Measurements from ENCODE around the gene CXCL17. TPM values are rescaled to one million over a fixed set of nuclear protein-coding genes. Genes with fewer than 3 reads are reported as not detected.

The CXCL17 gene
- total and polyA plus RNA-seq, 7 experiments from 2014 or later: 0.30 TPM; not detected in 6

DNA sequence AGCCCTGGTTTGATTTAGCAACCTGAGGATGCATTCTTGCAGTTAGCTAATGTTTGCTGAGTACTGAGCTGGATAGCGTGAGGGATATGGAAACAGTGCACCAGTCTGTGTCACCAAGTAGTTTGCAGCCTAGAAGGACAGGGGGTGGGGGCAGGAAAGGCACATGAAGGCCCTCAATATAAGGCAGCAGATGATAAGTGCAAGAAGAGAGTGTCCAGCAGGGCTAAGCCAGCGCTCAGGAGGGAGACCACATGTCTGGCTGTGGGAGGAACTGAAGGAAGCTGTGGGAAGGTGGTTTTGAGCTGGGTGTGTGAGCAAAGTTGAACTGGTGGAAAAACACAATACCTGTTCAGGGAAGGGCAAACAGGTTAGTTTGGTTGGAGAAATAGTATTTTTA, 1.7 kb downstream of the CXCL17 start:
- H3K4me3 Mint-ChIP-seq: peak overlapping the region in 8 of 10 donors; percentile 4 to 69 (median 43)
- H3K27me3 Mint-ChIP-seq: peaks cover 0 to 6% (median 0%) of the 10 kb centered on the region in 5 donors
- H3K9me3 ChIP-seq (ENCODE audit: control insufficient read depth in 2 of 3, low read length in 3 of 3): no peaks in the 10 kb centered on the region
- H3K9me3 Mint-ChIP-seq: no peaks in the 10 kb centered on the region
- peak; percentile 3 for ATAC-seq
- DNase-seq: no peak
- H3K4me3 ChIP-seq (ENCODE audit: low read length): no peak overlapping the region
- peak overlapping the region; percentile 2 to 82 (median 40) for H3K27ac Mint-ChIP-seq
- ChIA-PET POLR2A (interaction anchor here (1.1 to 1.2 kb wide), 2 partner anchors 18 to 81 kb away, joined by 3 to 4 read pairs; no protein-coding TSS in a partner anchor), CTCF (interaction anchor here (0.7 to 2.9 kb wide), 15 partner anchors 9 to 318 kb away, joined by 3 to 30 read pairs (median 4); partner anchors contain the start of genes CEACAM1 and POU2F2)
- H3K27ac ChIP-seq (ENCODE audit: low read depth, low read length): no peak overlapping the region
- H3K36me3 Mint-ChIP-seq: no peaks in the 10 kb centered on the region
- peaks cover 13 to 16% of the 10 kb centered on the region in 2 donors for H3K4me1 ChIP-seq (ENCODE audit: control insufficient read depth in 2 of 2, insufficient read depth in 2 of 2, low read length in 2 of 2)
- peaks cover 20 to 34% (median 31%) of the 10 kb centered on the region in 7 donors for H3K4me1 Mint-ChIP-seq
- intact Hi-C loops (cut with micrococcal nuclease): loop anchor here (2.0 to 5.0 kb wide), 2 partner anchors 54 to 334 kb away; no protein-coding TSS in a partner anchor
- no peaks in the 10 kb centered on the region for H3K36me3 ChIP-seq (ENCODE audit: control insufficient read depth in 2 of 3, insufficient read depth in 3 of 3, low read length in 3 of 3)
- H3K27me3 ChIP-seq (ENCODE audit: control insufficient read depth in 2 of 2, insufficient read depth in 2 of 2, low read length in 2 of 2): no peaks in the 10 kb centered on the region

DNA sequence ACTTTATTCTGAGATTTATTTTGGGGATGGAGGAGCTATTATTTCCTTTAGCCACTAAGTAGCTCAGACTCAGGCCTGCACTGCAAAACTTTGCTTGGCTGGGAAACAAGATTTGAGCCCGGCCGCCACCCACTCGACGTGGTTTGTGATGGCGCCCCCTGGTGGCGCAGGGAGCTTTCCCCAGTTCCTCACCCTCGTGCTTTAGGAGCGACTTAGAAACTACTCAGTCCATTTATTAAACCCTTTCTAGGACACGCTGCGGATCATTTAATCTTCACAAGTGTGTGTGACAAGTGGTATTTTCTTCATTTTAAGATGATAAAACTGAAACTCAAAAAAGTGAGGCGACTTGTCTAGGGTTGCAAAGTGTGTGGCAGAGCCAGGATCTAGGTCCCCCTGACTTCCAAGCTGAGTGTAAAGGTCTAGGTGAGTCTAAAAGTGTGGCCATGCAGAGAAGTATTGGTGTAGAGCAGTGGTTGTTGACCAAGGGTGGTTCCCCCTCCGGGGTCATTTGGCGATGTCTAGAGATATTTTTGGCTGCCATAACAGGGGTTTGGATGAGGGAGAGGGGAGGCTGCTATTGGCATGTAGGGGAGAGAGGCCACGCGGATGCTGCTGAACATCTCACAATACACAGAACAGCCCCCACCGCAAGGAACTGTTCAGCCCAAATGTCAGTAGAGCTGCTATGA, 2.2 kb downstream of the CXCL17 start:
- peaks cover 20 to 34% (median 31%) of the 10 kb centered on the region in 7 donors for H3K4me1 Mint-ChIP-seq
- CTCF ChIA-PET: interaction anchor here (1.1 to 2.9 kb wide), 12 partner anchors 10 to 317 kb away, joined by 3 to 30 read pairs (median 5); partner anchors contain the start of genes CEACAM1 and POU2F2

DNA sequence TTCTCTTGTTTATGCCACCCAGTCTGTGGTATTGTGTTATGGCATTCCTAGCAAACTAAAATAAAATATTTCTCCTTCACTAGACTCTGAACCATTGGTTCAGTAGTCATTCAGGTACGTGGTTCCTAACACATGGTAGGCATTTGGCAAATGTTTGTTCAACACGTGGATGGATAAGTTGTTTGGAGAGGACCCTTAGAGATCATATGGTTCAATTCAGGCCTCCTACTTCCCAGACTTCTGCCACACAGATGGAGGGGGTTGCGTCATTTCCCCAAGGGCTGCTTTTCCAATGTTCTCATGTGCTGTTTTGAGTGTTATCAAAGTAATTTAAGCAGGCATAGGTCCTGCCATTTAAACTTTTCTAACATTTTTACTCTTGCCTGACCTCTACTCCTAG, 6.7 kb downstream of the CXCL17 start:
- peaks cover 14 to 25% (median 20%) of the 10 kb centered on the region in 7 donors for H3K4me1 Mint-ChIP-seq
- ATAC-seq: no peak
- Histone ChIP-seq H3K36me3 (ENCODE audit: control insufficient read depth in 2 of 3, insufficient read depth in 3 of 3, low read length in 3 of 3) (no peaks in the 10 kb centered on the region), H3K4me3 (ENCODE audit: low read length) (no peak overlapping the region), H3K9me3 (ENCODE audit: control insufficient read depth in 2 of 3, low read length in 3 of 3) (no peaks in the 10 kb centered on the region), H3K27ac (ENCODE audit: low read depth, low read length) (no peak overlapping the region), H3K27me3 (ENCODE audit: control insufficient read depth in 2 of 2, insufficient read depth in 2 of 2, low read length in 2 of 2) (no peaks in the 10 kb centered on the region), H3K4me1 (ENCODE audit: control insufficient read depth in 2 of 2, insufficient read depth in 2 of 2, low read length in 2 of 2) (peaks cover 9% of the 10 kb centered on the region in 2 donors)
- no peak overlapping the region for H3K27ac Mint-ChIP-seq
- ChIA-PET CTCF (interaction anchor here (8.9 kb wide), 1 partner anchor 15 kb away, joined by 94 read pairs; no protein-coding TSS in a partner anchor), POLR2A (no interaction called here)
- peaks cover 0 to 4% (median 0%) of the 10 kb centered on the region in 5 donors for H3K27me3 Mint-ChIP-seq
- no peak overlapping the region for H3K4me3 Mint-ChIP-seq
- H3K9me3 Mint-ChIP-seq: no peaks in the 10 kb centered on the region
- no peaks in the 10 kb centered on the region for H3K36me3 Mint-ChIP-seq
- intact Hi-C loops (cut with micrococcal nuclease): loop anchor here in 1 of 2 donors (5.0 kb wide), 1 partner anchor 34 kb away; no protein-coding TSS in a partner anchor
- no peak for DNase-seq

More for the DNA sequence above, 2.2 kb downstream of the CXCL17 start:
- peaks cover 13 to 16% of the 10 kb centered on the region in 2 donors for H3K4me1 ChIP-seq (ENCODE audit: control insufficient read depth in 2 of 2, insufficient read depth in 2 of 2, low read length in 2 of 2)
- Mint-ChIP-seq H3K9me3 (no peaks in the 10 kb centered on the region), H3K27me3 (peaks cover 0 to 7% (median 0%) of the 10 kb centered on the region in 5 donors), H3K36me3 (no peaks in the 10 kb centered on the region), H3K4me3 (peak overlapping the region in 7 of 10 donors; percentile 24 to 69 (median 47)), H3K27ac (peak overlapping the region in 8 of 9 donors; percentile 2 to 53 (median 25))
- no peak overlapping the region for H3K4me3 ChIP-seq (ENCODE audit: low read length)
- H3K27me3 ChIP-seq (ENCODE audit: control insufficient read depth in 2 of 2, insufficient read depth in 2 of 2, low read length in 2 of 2): no peaks in the 10 kb centered on the region
- no peaks in the 10 kb centered on the region for H3K36me3 ChIP-seq (ENCODE audit: control insufficient read depth in 2 of 3, insufficient read depth in 3 of 3, low read length in 3 of 3)
- peak; percentile 51 to 84 (median 76) for DNase-seq
- no peak overlapping the region for H3K27ac ChIP-seq (ENCODE audit: low read depth, low read length)
- POLR2A ChIA-PET: interaction anchor here (1.1 to 1.2 kb wide), 2 partner anchors 17 to 82 kb away, joined by 3 to 4 read pairs; no protein-coding TSS in a partner anchor
- intact Hi-C loops (cut with micrococcal nuclease): loop anchor here (1.0 to 5.0 kb wide), 6 partner anchors 10 to 333 kb away; no protein-coding TSS in a partner anchor
- ATAC-seq: peak; percentile 75
- H3K9me3 ChIP-seq (ENCODE audit: control insufficient read depth in 2 of 3, low read length in 3 of 3): no peaks in the 10 kb centered on the region

DNA sequence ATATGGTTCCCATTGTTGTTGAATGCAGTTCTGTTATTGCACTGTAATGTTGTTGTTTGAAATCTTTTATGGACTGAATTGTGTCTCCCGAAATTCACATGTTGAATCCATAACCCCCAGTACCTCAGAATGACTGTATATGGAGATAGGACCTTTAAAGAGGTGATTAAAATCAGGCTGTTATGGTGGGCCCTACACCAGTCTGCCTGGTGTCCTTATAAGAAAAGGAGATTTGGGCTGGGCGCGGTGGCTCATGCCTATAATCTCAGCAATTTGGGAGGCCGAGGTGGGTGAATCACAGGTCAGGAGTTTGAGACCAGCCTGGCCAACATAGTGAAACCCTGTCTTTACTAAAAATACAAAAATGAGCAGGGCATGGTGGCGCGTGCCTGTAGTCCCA, 7.4 kb downstream of the CXCL17 start:
- ATAC-seq (no peak), DNase-seq (no peak)
- no peaks in the 10 kb centered on the region for H3K9me3 ChIP-seq (ENCODE audit: control insufficient read depth in 2 of 3, low read length in 3 of 3)
- POLR2A ChIA-PET: no interaction called here
- H3K4me1 ChIP-seq (ENCODE audit: control insufficient read depth in 2 of 2, insufficient read depth in 2 of 2, low read length in 2 of 2): peaks cover 2% of the 10 kb centered on the region in 2 donors
- H3K27ac ChIP-seq (ENCODE audit: low read depth, low read length): no peak overlapping the region
- Mint-ChIP-seq H3K27me3 (peaks cover 0 to 4% (median 0%) of the 10 kb centered on the region in 5 donors), H3K27ac (no peak overlapping the region), H3K4me3 (no peak overlapping the region), H3K36me3 (no peaks in the 10 kb centered on the region), H3K9me3 (no peaks in the 10 kb centered on the region), H3K4me1 (peaks cover 7 to 18% (median 13%) of the 10 kb centered on the region in 7 donors)
- no peak overlapping the region for H3K4me3 ChIP-seq (ENCODE audit: low read length)
- H3K36me3 ChIP-seq (ENCODE audit: control insufficient read depth in 2 of 3, insufficient read depth in 3 of 3, low read length in 3 of 3): no peaks in the 10 kb centered on the region
- intact Hi-C loops (cut with micrococcal nuclease): loop anchor here in 1 of 2 donors (5.0 kb wide), 1 partner anchor 33 kb away; no protein-coding TSS in a partner anchor
- CTCF ChIA-PET: interaction anchor here (0.6 to 8.9 kb wide), 2 partner anchors 14 to 326 kb away, joined by 3 to 94 read pairs; no protein-coding TSS in a partner anchor
- H3K27me3 ChIP-seq (ENCODE audit: control insufficient read depth in 2 of 2, insufficient read depth in 2 of 2, low read length in 2 of 2): no peaks in the 10 kb centered on the region

DNA sequence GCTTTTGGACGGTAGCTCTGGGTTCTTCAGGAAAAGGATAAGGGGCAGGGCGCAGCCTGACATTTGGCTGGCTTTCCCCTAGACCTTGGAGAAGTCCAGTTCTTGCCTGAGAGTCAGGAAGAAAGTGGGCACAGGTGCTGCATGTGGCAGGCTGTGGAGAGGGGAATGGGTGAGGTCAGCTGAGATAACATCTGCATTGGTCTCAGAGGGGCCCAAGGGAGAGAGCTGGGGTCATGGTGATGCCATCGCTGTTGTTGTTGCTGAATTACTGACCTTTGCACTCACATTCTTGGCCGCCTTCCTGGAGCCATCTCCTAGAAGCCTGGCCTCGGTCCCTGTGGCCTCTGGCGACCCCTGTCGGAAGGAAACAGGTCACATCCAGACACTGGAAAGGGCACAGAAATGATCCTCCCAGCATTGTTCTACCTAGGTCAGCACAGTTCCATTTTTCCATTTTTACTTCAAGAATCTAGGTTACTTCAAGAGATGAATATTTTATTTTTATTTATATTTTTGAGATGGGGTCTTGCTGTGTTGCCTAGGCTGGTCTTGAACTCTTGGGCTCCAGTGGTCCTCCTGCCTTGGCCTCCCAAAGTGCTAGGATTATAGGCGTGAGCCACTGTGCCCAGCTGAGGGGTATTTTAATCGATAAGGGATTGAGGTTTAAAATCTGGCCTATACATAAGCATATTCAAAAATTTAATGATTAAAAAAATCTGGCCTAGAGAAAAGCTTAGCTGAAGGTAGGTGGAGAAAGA, 9.1 kb downstream of the CXCL17 start:
- CTCF ChIA-PET: interaction anchor here (0.6 to 8.9 kb wide), 6 partner anchors 9 to 228 kb away, joined by 3 to 94 read pairs (median 4); partner anchors contain the start of genes CEACAM1 and CXCL17
- ATAC-seq (peak; percentile 64), DNase-seq (peak in 7 of 9 donors; percentile 41 to 62 (median 56))
- Histone ChIP-seq H3K36me3 (ENCODE audit: control insufficient read depth in 2 of 3, insufficient read depth in 3 of 3, low read length in 3 of 3) (no peaks in the 10 kb centered on the region), H3K27me3 (ENCODE audit: control insufficient read depth in 2 of 2, insufficient read depth in 2 of 2, low read length in 2 of 2) (no peaks in the 10 kb centered on the region), H3K9me3 (ENCODE audit: control insufficient read depth in 2 of 3, low read length in 3 of 3) (no peaks in the 10 kb centered on the region), H3K27ac (ENCODE audit: low read depth, low read length) (no peak overlapping the region), H3K4me1 (ENCODE audit: control insufficient read depth in 2 of 2, insufficient read depth in 2 of 2, low read length in 2 of 2) (no peaks in the 10 kb centered on the region), H3K4me3 (ENCODE audit: low read length) (no peak overlapping the region)
- H3K27ac Mint-ChIP-seq: peak overlapping the region in 1 of 9 donors; percentile 5
- peaks cover 4 to 10% (median 6%) of the 10 kb centered on the region in 7 donors for H3K4me1 Mint-ChIP-seq
- H3K4me3 Mint-ChIP-seq: no peak overlapping the region
- intact Hi-C loops (cut with micrococcal nuclease): loop anchor here (1.0 to 2.0 kb wide), 5 partner anchors 10 to 325 kb away; partner anchors contain the start of gene POU2F2 (in 1 of the 2)
- H3K36me3 Mint-ChIP-seq: no peaks in the 10 kb centered on the region
- POLR2A ChIA-PET: interaction anchor here (0.9 to 1.0 kb wide), 2 partner anchors 10 to 13 kb away, joined by 3 to 5 read pairs; no protein-coding TSS in a partner anchor
- H3K27me3 Mint-ChIP-seq: peaks cover 0 to 4% (median 0%) of the 10 kb centered on the region in 5 donors
- H3K9me3 Mint-ChIP-seq: no peaks in the 10 kb centered on the region

DNA sequence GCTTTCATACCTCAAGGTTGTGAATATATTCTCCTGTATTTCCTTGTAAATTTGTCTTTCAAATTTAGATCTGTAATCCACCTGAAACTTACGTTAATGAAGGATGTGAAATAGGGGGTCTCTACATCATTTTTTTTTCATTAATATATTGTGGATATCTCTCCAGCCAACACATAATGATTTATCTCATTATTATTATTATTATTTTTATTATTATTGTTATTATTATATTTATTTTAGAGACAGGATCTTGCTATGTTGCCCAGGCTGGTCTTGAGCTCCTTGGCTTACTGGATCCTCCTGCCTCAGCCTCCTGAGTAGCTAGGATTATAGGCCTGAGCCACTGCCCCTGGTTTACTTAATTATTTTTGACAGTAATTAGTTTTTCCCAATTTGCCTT, 11.3 kb downstream of the CXCL17 start:
- Histone ChIP-seq H3K9me3 (ENCODE audit: control insufficient read depth in 2 of 3, low read length in 3 of 3) (no peaks in the 10 kb centered on the region), H3K4me3 (ENCODE audit: low read length) (no peak overlapping the region), H3K36me3 (ENCODE audit: control insufficient read depth in 2 of 3, insufficient read depth in 3 of 3, low read length in 3 of 3) (no peaks in the 10 kb centered on the region), H3K4me1 (ENCODE audit: control insufficient read depth in 2 of 2, insufficient read depth in 2 of 2, low read length in 2 of 2) (no peaks in the 10 kb centered on the region), H3K27me3 (ENCODE audit: control insufficient read depth in 2 of 2, insufficient read depth in 2 of 2, low read length in 2 of 2) (no peaks in the 10 kb centered on the region), H3K27ac (ENCODE audit: low read depth, low read length) (no peak overlapping the region)
- Mint-ChIP-seq H3K27me3 (peaks cover 0 to 8% (median 0%) of the 10 kb centered on the region in 5 donors), H3K9me3 (no peaks in the 10 kb centered on the region), H3K27ac (no peak overlapping the region), H3K4me3 (no peak overlapping the region), H3K36me3 (no peaks in the 10 kb centered on the region), H3K4me1 (peaks cover 0 to 18% (median 0%) of the 10 kb centered on the region in 7 donors)
- POLR2A ChIA-PET: no interaction called here
- no peak for DNase-seq
- no peak for ATAC-seq
- CTCF ChIA-PET: interaction anchor here (0.5 to 8.9 kb wide), 3 partner anchors 11 to 136 kb away, joined by 3 to 94 read pairs (median 4); no protein-coding TSS in a partner anchor
- intact Hi-C loops (cut with micrococcal nuclease): no loop called here

All from naive thymus-derived CD4-positive, alpha-beta T cell (primary cell).